A673 (cell line): ENCODE data around the gene MICALL2.

ENCODE experiments used
- EZH2 ChIP-seq: fragments of 200-600 bp; sonication (generic); IDR thresholded peaks from 2 replicates; pipeline ENCODE4 v1.6.1; 2017; ENCODE audit warnings: borderline replicate concordance, low read depth, mild to moderate bottlenecking, mixed read lengths, antibody characterized with exemption, low read length; ENCODE audit not compliant: poor library complexity, severe bottlenecking
- TF ChIP-seq, protein P1 (sequence below): fragments of 300-800, 200-600 bp; sonication (generic); conservative IDR thresholded peaks from 2 replicates; pipeline ENCODE4 v1.5.1; 2017; ENCODE audit warnings: low read depth, mild to moderate bottlenecking, antibody characterized with exemption, low read length, moderate library complexity, mixed read lengths

GRCh38 chr7:1421020-1421790 is 38.1 kb downstream of the MICALL2 start:
- TF ChIP-seq, protein P1, sequence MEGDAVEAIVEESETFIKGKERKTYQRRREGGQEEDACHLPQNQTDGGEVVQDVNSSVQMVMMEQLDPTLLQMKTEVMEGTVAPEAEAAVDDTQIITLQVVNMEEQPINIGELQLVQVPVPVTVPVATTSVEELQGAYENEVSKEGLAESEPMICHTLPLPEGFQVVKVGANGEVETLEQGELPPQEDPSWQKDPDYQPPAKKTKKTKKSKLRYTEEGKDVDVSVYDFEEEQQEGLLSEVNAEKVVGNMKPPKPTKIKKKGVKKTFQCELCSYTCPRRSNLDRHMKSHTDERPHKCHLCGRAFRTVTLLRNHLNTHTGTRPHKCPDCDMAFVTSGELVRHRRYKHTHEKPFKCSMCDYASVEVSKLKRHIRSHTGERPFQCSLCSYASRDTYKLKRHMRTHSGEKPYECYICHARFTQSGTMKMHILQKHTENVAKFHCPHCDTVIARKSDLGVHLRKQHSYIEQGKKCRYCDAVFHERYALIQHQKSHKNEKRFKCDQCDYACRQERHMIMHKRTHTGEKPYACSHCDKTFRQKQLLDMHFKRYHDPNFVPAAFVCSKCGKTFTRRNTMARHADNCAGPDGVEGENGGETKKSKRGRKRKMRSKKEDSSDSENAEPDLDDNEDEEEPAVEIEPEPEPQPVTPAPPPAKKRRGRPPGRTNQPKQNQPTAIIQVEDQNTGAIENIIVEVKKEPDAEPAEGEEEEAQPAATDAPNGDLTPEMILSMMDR, result no peak
- no peak for TF ChIP-seq EZH2
